ENCODE data around the gene CCDC8.
A peak's percentile ranks its signal among the peaks of the same experiment; 100 is the strongest.

Gene CCDC8

DNA sequence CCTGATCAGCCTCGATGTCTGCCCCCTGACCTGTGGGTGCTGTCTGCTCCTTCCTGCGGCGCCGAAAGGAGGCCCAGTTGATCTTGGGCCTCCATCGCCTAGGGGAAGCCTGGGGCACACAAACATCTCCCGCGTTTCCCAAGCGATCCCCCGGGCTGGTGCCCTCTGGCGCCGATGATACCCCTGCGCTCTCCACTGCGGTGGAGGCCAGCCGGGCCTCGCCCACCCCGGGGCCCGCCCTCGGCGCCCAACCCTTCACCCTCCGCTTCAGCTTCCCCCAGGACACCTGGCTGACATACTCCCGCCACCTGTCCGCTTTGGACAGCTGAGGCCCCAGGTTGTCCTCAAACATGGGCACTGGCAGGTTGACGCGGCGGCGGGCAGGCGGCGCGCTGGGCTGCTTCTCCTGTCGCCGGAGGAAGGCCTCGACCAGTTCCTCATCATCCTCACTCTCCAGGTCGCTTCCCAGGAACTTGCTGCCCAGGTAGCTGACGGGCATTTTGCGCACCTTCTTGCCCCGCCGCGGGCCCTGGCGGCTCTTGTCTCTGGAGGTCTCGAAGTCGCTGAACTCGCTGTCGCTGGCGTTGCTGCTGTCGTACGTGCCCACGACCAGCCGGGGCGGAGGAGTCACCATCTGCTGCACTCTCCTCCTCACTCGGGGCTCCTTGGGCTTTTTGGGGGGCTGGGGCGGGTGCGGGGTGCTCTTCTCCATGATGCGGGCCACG lies 1.3 kb downstream of the CCDC8 start:
- H3K4me3 ChIP-seq (ENCODE audit: low read length), result peak overlapping the region; percentile 79
- H3K9ac ChIP-seq (ENCODE audit: low read depth, low read length), result peak overlapping the region; percentile 80; the same call in 1 of the 2 replicates
- peaks cover 7% of the 10 kb centered on the region for H3K36me3 ChIP-seq (ENCODE audit: insufficient read depth, low read length)
- H3K4me1 ChIP-seq (ENCODE audit: insufficient read depth, low read length), result peaks cover 10% of the 10 kb centered on the region
- peaks cover 23% of the 10 kb centered on the region for H3K27me3 ChIP-seq (ENCODE audit: insufficient read depth, low read length)
- H3K9me3 ChIP-seq (ENCODE audit: insufficient read depth, low read depth, low read length), result no peaks in the 10 kb centered on the region
- H3K27ac ChIP-seq (ENCODE audit: low read depth, low read length), result no peak overlapping the region
- WGBS, result 8% methylated on average over 54 of the region's 54 CpGs

DNA sequence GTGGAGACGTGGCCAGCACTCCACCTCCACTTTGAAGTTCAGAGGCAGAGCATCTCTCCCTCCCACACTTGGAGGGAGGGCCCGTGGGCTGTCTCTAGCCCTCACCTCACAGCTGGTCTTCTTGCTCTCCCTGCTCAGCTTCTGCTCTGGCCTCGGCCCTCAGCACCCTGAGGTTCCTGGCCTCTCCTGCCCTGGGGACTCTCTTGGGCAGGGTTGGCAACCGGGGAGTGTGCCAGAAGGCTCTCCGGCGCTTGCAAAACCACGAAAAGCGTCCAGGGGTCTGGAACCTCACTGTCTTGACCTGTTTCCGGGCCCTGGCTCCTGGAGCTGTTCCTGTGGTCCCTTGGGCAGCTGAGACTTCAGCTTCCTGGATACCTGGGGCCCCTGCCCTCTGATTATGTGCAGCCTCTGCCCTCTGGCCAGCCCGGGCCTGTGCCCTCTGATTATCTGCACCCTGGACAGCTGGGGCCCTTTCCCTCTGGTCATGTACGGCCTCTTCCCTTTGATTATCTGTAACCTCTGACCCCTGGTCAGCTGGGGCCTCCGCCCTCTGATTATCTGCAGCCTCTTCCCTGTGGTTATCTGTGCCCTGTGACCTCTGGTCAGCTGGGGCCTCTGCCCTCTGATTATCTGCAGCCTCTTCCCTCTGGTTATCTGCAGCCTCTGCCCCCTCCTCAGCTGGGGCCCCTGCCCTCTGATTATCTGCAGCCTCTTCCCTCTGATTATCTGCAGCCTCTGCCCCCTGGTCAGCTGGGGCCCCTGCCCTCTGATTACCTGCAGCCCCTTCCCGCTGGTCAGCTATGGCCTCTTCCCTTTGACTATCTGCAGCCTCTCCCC lies 2.1 kb downstream of the CCDC8 start:
- Histone ChIP-seq H3K27ac (ENCODE audit: low read depth, low read length) (no peak overlapping the region), H3K27me3 (ENCODE audit: insufficient read depth, low read length) (peaks cover 27% of the 10 kb centered on the region), H3K36me3 (ENCODE audit: insufficient read depth, low read length) (peaks cover 7% of the 10 kb centered on the region), H3K9me3 (ENCODE audit: insufficient read depth, low read depth, low read length) (no peaks in the 10 kb centered on the region), H3K9ac (ENCODE audit: low read depth, low read length) (no peak overlapping the region), H3K4me1 (ENCODE audit: insufficient read depth, low read length) (peaks cover 14% of the 10 kb centered on the region), H3K4me3 (ENCODE audit: low read length) (peak overlapping the region; percentile 79)
- 87% methylated on average over 13 of the region's 13 CpGs for WGBS

- peaks cover 33% of the 10 kb centered on the region for H3K27me3 ChIP-seq (ENCODE audit: insufficient read depth, low read length)
- no peaks in the 10 kb centered on the region for H3K9me3 ChIP-seq (ENCODE audit: insufficient read depth, low read depth, low read length)
- 94% methylated on average over 13 of the region's 13 CpGs for WGBS
- no peak overlapping the region for H3K9ac ChIP-seq (ENCODE audit: low read depth, low read length)
- H3K4me3 ChIP-seq (ENCODE audit: low read length), result no peak overlapping the region
- peaks cover 7% of the 10 kb centered on the region for H3K36me3 ChIP-seq (ENCODE audit: insufficient read depth, low read length)
- no peak overlapping the region for H3K27ac ChIP-seq (ENCODE audit: low read depth, low read length)
- H3K4me1 ChIP-seq (ENCODE audit: insufficient read depth, low read length), result peaks cover 14% of the 10 kb centered on the region
Measured at GRCh38 chr19:46410205-46411087, 2.9 kb downstream of the CCDC8 start.

DNA sequence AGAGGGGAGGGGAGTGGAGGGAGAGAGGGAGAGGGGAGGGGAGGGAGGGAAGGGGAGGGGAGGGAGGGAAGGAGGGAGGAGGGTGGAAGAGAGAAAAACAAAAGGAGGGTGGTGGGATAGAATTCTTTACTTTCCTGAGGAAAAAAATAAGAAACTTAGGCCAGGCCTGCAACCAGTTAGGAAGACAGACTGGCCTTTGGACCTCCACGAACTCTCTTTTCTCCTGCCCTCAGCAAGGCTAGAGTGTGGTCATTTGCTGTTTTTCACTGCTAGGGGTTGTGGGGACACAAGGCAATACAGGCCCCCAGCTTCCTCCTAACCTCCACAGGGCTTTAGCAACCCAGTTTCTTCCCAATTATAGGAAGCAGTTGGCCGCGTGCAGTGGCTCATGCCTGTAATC lies 4.2 kb downstream of the CCDC8 start:
- Histone ChIP-seq H3K9ac (ENCODE audit: low read depth, low read length) (no peak overlapping the region), H3K4me1 (ENCODE audit: insufficient read depth, low read length) (peaks cover 23% of the 10 kb centered on the region), H3K27ac (ENCODE audit: low read depth, low read length) (no peak overlapping the region; the same call in 1 of the 2 replicates), H3K27me3 (ENCODE audit: insufficient read depth, low read length) (peaks cover 45% of the 10 kb centered on the region), H3K36me3 (ENCODE audit: insufficient read depth, low read length) (peaks cover 7% of the 10 kb centered on the region), H3K4me3 (ENCODE audit: low read length) (no peak overlapping the region), H3K9me3 (ENCODE audit: insufficient read depth, low read depth, low read length) (no peaks in the 10 kb centered on the region)
- WGBS, result 59% methylated on average over 3 of the region's 3 CpGs

- H3K27me3 ChIP-seq (ENCODE audit: insufficient read depth, low read length), result peaks cover 51% of the 10 kb centered on the region
- H3K27ac ChIP-seq (ENCODE audit: low read depth, low read length), result peak overlapping the region; percentile 54; the same call in 1 of the 2 replicates
- no peaks in the 10 kb centered on the region for H3K9me3 ChIP-seq (ENCODE audit: insufficient read depth, low read depth, low read length)
- peaks cover 24% of the 10 kb centered on the region for H3K4me1 ChIP-seq (ENCODE audit: insufficient read depth, low read length)
- peak overlapping the region; percentile 58 for H3K4me3 ChIP-seq (ENCODE audit: low read length)
- 7% methylated on average over 11 of the region's 11 CpGs for WGBS
- H3K9ac ChIP-seq (ENCODE audit: low read depth, low read length), result peak overlapping the region; percentile 51
- peaks cover 7% of the 10 kb centered on the region for H3K36me3 ChIP-seq (ENCODE audit: insufficient read depth, low read length)
Measured at GRCh38 chr19:46408664-46409039, 4.7 kb downstream of the CCDC8 start.

DNA sequence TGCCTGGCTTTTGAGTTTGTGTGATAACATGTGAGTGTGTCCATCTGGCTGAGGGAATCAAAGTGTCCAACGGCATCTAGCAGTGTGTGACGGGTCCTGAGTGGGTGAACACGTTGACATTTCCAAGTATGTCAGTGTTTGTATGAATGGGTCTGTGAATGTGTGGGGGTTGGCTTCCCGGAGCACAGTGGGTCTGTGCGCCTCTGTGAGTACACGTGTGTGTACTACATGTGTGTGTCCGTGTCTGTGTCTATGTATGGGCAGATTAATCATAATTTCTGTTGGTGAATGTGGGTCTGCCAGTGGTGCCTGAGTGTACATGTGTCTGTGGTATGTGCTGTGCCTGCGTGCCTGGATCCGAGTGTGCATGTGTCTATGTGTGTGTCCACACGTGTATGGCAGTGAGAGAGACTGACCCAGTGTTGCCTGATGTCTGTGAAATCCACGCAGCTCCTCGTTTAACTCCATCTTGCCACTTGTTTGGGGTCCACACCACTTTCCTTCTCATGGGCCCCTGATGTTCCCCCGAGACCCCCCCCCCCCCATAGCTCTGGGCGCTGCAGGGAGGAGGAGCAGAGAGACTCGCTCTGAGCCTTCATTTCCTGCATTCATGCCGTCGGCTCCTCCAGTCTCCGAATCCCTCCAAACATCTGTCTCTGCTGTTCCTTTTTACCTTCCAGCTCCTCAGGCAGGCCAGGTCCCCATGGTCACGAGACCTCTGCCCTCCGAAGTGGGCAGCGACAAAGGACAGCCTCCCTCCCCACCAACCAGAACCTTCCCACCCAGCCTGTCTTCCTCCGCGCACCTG lies 5.3 kb downstream of the CCDC8 start:
- peak overlapping the region; percentile 51 for H3K9ac ChIP-seq (ENCODE audit: low read depth, low read length)
- peak overlapping the region; percentile 54; the same call in 1 of the 2 replicates for H3K27ac ChIP-seq (ENCODE audit: low read depth, low read length)
- H3K4me1 ChIP-seq (ENCODE audit: insufficient read depth, low read length), result peaks cover 24% of the 10 kb centered on the region
- H3K9me3 ChIP-seq (ENCODE audit: insufficient read depth, low read depth, low read length), result no peaks in the 10 kb centered on the region
- peaks cover 53% of the 10 kb centered on the region for H3K27me3 ChIP-seq (ENCODE audit: insufficient read depth, low read length)
- peaks cover 7% of the 10 kb centered on the region for H3K36me3 ChIP-seq (ENCODE audit: insufficient read depth, low read length)
- 38% methylated on average over 23 of the region's 23 CpGs for WGBS
- peak overlapping the region; percentile 58 for H3K4me3 ChIP-seq (ENCODE audit: low read length)

DNA sequence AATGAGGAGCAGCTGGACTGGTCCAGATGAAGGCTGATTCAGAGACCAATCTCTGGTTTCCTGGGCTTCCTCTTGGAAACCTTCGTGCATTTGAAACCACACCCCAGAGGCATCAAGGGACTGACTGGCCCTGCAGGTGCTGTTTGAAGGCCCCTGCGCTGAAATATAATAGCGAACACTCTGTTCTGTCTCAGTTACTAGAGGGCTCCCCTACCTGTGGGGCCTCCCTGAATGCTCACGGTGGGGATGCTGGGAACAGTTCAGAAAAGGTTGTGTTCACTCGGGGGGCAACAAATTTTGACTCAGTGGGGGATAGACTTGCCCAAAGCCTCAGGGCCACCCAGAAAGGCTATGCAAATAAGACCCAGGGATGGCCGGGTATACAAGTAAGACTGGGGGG lies 6.4 kb downstream of the CCDC8 start:
- Histone ChIP-seq H3K9me3 (ENCODE audit: insufficient read depth, low read depth, low read length) (no peaks in the 10 kb centered on the region), H3K9ac (ENCODE audit: low read depth, low read length) (no peak overlapping the region), H3K4me3 (ENCODE audit: low read length) (peak overlapping the region; percentile 32; the same call in 1 of the 2 replicates), H3K4me1 (ENCODE audit: insufficient read depth, low read length) (peaks cover 24% of the 10 kb centered on the region), H3K36me3 (ENCODE audit: insufficient read depth, low read length) (peaks cover 7% of the 10 kb centered on the region), H3K27me3 (ENCODE audit: insufficient read depth, low read length) (peaks cover 43% of the 10 kb centered on the region), H3K27ac (ENCODE audit: low read depth, low read length) (no peak overlapping the region)
- 16% methylated on average over 6 of the region's 6 CpGs for WGBS

DNA sequence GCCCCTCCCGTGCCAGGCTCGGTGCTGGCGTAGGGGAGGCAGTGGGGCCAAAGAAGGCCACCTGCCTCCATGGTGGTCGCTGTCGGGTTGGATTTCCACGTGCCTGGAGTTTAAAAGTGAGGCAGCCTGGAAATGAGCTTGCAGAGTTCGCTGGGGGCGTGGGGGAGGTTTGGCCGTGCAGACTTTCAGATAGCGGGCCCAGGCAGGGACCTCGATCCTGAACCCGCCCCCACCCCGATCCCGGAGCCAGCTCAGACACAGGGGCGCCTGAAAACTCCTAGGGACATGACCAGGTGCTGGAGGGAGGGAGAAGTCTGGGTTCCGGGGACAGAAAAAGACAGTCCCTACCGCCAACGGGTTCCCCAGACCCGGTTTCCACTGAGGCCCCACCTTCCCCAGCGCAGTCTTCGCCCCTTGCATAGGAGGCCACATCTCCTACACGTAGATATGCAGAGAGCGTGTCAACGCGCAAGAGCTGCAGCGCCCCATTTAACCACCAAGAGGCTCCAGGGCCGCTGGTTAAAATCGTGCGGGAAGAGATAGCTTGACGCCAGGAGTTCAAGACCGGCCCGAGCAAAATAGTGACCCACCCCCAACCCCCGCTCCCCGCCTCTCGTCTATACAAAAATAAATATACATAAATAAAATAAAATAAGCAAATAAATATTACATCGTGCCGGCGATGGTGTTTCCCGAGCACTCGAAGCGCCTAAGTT lies 8.5 kb downstream of the CCDC8 start:
- Histone ChIP-seq H3K4me1 (ENCODE audit: insufficient read depth, low read length) (peaks cover 24% of the 10 kb centered on the region), H3K9me3 (ENCODE audit: insufficient read depth, low read depth, low read length) (no peaks in the 10 kb centered on the region), H3K27me3 (ENCODE audit: insufficient read depth, low read length) (peaks cover 36% of the 10 kb centered on the region), H3K36me3 (ENCODE audit: insufficient read depth, low read length) (no peaks in the 10 kb centered on the region), H3K27ac (ENCODE audit: low read depth, low read length) (no peak overlapping the region), H3K4me3 (ENCODE audit: low read length) (peak overlapping the region; percentile 59), H3K9ac (ENCODE audit: low read depth, low read length) (no peak overlapping the region; the same call in 1 of the 2 replicates)
- 38% methylated on average over 37 of the region's 41 CpGs for WGBS

DNA sequence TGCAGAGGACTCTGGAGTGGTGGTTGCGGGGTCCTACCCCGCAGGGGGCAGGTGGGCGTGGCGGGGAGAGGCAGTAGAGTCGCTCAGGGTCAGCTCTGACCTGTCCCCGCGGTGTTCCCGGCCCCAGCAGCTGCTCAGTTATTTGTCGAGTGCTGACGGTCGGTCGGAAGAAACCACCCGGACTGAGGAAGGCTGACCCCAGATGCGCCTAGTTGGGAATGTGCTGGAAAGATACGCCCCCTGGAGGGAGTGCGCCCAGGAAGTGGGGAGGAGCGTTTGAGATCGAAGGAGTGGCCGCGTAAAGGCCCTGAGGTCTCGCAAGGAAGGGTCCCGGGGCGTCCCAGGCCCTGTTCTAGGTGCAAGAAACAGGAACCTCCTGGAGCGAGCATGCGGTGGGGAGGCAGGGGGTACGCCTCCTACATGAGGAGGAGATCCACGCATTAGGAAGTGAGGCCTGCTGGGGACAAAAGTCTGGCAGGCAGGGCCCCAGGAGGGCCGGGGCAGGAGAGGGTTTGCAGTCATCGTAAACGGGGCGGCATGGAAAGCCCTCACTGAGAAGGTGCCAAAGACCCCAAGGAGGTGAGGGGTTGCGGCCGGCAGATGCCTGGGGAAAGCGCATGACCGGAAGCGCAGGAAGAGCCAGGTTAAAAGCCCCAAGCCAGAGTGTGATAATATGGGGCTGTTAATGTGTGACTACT lies 9.2 kb downstream of the CCDC8 start:
- Histone ChIP-seq H3K27ac (ENCODE audit: low read depth, low read length) (peak overlapping the region; percentile 35; the same call in 1 of the 2 replicates), H3K36me3 (ENCODE audit: insufficient read depth, low read length) (no peaks in the 10 kb centered on the region), H3K4me3 (ENCODE audit: low read length) (peak overlapping the region; percentile 59), H3K9ac (ENCODE audit: low read depth, low read length) (peak overlapping the region; percentile 15; the same call in 1 of the 2 replicates), H3K9me3 (ENCODE audit: insufficient read depth, low read depth, low read length) (no peaks in the 10 kb centered on the region), H3K4me1 (ENCODE audit: insufficient read depth, low read length) (peaks cover 24% of the 10 kb centered on the region), H3K27me3 (ENCODE audit: insufficient read depth, low read length) (peaks cover 36% of the 10 kb centered on the region)
- 6% methylated on average over 36 of the region's 36 CpGs for WGBS

Measured in HUES64 (cell line).